ENCODE measurements around the gene COMMD8. TPM values are rescaled to one million over a fixed set of nuclear protein-coding genes. Genes with fewer than 3 reads are reported as not detected.

COMMD8 gene
- total RNA-seq, 1 experiment from 2014 or later: 69.7 TPM

DNA sequence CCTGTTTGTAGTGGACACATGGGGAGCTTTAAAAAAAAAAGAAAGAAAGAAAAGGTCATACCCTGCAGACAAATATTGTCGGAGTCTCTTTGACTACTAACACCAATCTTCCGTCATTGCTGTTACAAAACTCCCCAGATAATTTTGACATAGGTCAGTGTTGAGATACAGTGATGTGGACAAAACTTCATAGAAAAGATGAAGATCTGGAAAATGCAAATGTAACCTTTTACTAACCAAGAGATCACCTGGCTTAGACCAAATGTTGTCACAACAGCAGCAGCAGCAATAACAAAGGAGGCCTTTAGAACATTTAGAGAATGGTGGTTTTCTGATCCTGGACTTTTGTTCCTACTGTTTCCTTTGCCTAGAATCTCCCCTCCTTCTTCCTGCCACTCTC is 8.1 kb upstream of the COMMD8 start:
- DNase-seq (ENCODE audit: low read depth): no peak

GRCh38 chr4:47471064-47471463 is 7.6 kb upstream of the COMMD8 start:
- no peak for DNase-seq (ENCODE audit: low read depth)

- no peak for DNase-seq (ENCODE audit: low read depth)
Measured at GRCh38 chr4:47469951-47470350, 6.4 kb upstream of the COMMD8 start.

DNA sequence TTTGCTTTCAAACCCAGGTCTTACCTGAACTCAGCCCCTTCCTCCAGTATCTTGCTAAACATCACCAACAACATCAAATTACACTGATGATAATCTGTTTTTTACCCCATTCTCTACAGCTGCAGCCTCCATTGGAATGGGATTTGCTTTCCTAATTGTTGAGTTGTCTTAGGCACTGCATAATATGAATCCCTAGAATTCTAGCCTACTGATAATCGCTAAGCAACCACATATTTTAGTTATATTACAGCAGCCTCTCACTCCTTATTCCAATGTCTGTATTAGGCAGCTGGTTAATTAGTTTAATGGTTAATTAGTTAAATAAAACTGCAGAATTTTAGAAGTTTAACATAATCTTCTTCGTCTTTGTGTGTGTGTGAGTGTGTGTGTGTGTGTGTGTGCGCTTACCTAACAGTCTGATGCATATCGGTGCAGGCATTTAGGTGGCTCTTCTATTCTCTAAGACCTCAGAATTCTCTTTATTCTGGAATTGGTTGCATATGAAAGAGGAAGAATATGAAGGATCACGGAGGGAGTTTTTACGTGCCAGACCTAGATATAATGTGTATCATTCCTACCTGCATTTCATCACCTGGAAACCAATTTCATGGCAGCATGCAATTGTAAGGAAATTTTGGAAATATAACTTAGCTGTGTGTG is 5.3 kb upstream of the COMMD8 start:
- DNase-seq (ENCODE audit: low read depth): no peak

GRCh38 chr4:47466056-47466785 is 2.7 kb upstream of the COMMD8 start:
- DNase-seq (ENCODE audit: low read depth): no peak

GRCh38 chr4:47465004-47465403 is 1.5 kb upstream of the COMMD8 start:
- DNase-seq (ENCODE audit: low read depth): no peak

GRCh38 chr4:47462799-47463234 is 685 bp downstream of the COMMD8 start:
- no peak for DNase-seq (ENCODE audit: low read depth)

DNA sequence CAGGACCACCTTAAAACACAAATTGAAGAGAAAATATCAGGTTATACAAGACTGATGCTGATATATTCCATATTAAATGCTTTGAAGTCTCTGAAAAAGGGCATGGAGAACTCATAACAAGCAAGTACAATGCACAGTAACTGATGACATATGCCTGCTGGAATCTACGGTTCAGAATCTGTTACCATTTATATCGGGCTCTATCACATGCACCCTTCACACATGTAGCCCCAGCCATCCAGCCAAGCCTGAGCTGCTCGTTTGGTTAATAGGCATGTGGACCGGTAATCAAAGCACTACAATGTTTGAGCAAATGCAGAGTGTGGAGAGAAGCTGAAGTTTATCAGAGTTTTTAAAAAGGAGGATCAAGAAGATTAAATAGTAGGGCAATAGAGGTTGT is 11.8 kb downstream of the COMMD8 start:
- DNase-seq (ENCODE audit: low read depth): no peak

DNA sequence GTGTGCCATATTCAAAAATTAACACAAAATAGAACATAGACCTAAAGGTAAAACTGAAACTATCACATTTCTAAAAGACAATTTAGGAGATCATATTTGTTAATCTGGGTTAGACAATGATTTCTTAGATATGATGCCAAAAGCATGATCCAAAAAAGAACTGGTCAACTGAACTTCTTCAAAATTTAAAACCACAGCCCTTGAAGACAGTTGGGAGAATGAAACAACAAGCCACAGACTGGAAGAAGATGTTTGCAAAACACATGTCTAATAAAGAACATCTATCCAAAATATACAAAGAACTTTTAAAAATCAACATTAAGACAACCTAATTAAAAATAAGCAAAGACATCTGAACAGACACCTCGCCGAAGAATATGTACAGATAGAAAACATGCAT is 19.5 kb downstream of the COMMD8 start:
- no peak for DNase-seq (ENCODE audit: low read depth)

- no peak for DNase-seq (ENCODE audit: low read depth)
Measured at GRCh38 chr4:47442980-47443379, 20.5 kb downstream of the COMMD8 start.

- DNase-seq (ENCODE audit: low read depth): no peak
Measured at GRCh38 chr4:47434931-47435330, 28.6 kb downstream of the COMMD8 start.

GRCh38 chr4:47432749-47433148 is 30.8 kb downstream of the COMMD8 start:
- no peak for DNase-seq (ENCODE audit: low read depth)

DNA sequence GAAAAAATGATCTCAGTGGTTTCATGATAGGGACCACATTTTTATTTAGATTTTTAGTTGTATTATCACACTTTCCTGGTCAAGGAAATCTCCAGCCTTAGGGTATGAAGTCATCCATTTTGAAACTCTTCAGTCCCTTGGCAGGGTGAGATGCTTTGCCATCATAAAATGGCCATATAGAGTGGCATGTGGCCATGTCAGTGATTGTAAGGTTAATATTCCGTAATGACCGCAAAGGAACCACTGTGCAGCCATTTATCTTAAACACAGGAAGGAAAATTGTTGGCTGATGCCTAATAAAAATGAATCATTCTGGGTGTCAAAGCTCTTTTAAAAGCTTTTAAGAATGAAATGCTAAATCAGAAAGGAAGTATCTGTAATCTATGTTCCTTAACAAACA is 35.6 kb downstream of the COMMD8 start:
- peak; percentile 15 for DNase-seq (ENCODE audit: low read depth)

DNA sequence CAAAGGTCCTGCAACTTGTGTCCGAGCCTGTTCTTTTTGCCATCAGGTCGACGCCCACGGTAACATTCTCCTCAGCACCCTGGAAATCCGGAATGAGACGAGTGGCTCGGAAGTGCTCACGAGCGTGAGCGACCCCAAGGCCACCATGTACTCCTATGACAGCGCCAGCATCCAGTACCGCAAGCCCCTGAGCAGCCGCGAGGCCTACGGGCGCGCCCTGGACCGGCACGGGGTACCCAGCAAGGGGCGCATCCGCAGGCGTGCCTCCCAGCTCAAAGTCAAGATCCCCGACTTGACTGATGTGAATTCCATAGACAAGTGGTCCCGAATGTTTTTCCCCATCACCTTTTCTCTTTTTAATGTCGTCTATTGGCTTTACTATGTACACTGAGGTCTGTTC is 37.9 kb downstream of the COMMD8 start:
- no peak for DNase-seq (ENCODE audit: low read depth)

DNA sequence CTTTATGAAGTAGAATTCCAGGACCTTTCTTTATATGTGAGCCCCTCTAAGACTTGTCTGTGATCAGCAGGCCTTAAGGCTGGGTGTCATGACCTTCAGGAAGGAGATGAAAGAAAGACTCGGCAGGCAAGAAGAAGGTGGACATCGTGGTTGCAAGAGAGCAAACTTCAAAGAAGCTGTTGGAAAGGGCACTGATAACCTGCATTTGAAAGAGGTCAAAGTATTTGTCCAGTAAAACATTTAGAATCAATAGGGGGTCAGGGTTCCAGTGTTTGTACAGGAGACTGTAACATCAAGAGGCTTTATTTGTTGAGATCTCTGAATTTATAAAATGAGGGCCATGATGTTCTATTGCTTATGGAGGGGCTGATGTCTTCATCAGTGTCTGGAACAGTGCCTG is 44.2 kb downstream of the COMMD8 start:
- no peak for DNase-seq (ENCODE audit: low read depth)

DNA sequence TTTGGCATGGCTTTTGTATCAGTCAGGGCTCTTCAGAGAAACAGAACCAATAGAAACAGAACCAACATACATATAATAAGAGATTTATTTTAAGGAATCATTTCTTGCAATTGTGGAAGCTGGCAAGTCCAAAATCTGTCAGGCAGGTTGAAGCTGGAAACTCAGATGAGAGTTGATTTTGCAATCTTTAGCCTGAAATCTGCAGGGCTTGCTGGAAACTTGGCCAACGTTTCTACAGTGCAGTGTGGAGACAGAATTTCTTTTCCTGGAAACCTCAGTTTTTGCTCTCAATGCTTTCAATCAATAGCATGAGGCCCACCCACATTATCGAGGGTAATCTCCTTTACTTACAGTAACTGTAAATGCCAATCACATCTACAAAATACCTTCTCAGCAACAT is 45.4 kb downstream of the COMMD8 start:
- no peak for DNase-seq (ENCODE audit: low read depth)

DNA sequence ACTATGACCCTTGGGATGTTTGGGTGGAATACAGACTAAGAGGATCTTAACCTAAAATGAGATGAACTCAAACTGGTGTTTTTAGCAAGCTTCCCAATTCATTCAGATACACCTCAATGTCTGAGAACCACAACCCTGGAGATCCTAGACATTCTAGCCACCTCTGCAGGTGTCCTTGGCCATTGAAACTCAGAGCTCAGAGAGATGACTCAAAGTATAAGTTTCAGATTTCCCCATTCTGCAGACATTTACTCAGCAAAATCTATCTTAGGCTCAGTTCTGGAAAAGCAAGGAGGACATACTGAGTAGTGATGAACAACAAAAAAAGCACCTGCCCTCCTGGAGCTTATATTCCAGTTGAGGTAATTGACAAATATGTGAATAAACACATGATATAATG is 47.8 kb downstream of the COMMD8 start:
- no peak for DNase-seq (ENCODE audit: low read depth)

- no peak for DNase-seq (ENCODE audit: low read depth)
Measured at GRCh38 chr4:47413521-47413920, 50.0 kb downstream of the COMMD8 start.

DNA sequence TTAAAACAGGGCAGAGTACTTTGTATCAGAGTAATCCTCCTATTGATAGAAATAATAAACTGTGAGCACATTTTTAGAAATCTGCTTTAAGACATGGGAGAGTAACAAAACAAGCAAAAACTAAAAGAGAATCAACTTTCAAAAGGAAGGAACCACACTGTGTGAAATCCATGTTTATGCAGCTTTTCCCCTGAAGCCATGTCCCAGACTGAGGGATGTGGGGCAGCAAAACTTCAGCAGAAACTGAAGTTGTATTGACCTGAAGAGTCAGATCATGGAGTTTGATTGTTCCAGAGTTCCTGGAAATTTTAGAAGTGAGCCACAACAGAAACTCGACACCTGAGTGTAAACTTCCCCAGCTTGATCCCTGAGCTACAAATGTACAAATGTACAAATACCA is 53.2 kb downstream of the COMMD8 start:
- DNase-seq (ENCODE audit: low read depth): no peak

- no peak for DNase-seq (ENCODE audit: low read depth)
Measured at GRCh38 chr4:47406408-47406807, 57.1 kb downstream of the COMMD8 start.
